ENCODE data around the gene KCNK4.

The KCNK4 gene

DNA sequence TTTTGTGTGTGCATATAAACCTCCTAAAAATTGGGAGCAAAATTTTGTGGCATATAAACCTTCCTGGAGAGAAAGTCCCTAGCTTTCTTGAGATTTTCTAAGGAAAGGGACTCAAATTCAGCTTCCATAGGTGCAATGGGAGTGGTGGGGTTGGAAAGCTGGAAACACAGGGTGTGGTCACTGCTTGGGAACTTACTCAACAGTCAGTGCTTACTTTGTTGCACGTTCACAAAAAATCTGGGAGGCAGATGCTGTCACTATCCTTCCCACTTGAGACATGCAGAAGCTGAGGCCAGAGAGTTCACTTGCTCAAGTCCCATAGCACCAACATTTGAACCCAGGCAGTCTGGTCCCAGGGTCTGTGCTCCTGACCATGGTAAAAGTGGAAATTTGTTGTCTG is 5.1 kb downstream of the KCNK4 start:
- H3K9me3 ChIP-seq (ENCODE audit: low read length), result no peaks in the 10 kb centered on the region
- no peak overlapping the region for H2AFZ ChIP-seq (ENCODE audit: low read depth, low read length)
- H3K4me1 ChIP-seq (ENCODE audit: insufficient read depth, low read length), result peaks cover 34% of the 10 kb centered on the region
- no peak overlapping the region for H3K4me3 ChIP-seq (ENCODE audit: low read length)
- H3K36me3 ChIP-seq (ENCODE audit: insufficient read depth, low read length), result no peaks in the 10 kb centered on the region
- H3K27me3 ChIP-seq (ENCODE audit: insufficient read depth, low read length), result peaks cover 73% of the 10 kb centered on the region

GRCh38 chr11:64296830-64297698 is 6.0 kb downstream of the KCNK4 start:
- no peak overlapping the region for H2AFZ ChIP-seq (ENCODE audit: low read depth, low read length)
- no peaks in the 10 kb centered on the region for H3K9me3 ChIP-seq (ENCODE audit: low read length)
- H3K36me3 ChIP-seq (ENCODE audit: insufficient read depth, low read length), result no peaks in the 10 kb centered on the region
- peaks cover 29% of the 10 kb centered on the region for H3K4me1 ChIP-seq (ENCODE audit: insufficient read depth, low read length)
- H3K4me3 ChIP-seq (ENCODE audit: low read length), result no peak overlapping the region
- peaks cover 65% of the 10 kb centered on the region for H3K27me3 ChIP-seq (ENCODE audit: insufficient read depth, low read length)

- H3K4me1 ChIP-seq (ENCODE audit: insufficient read depth, low read length), result peaks cover 24% of the 10 kb centered on the region
- H3K36me3 ChIP-seq (ENCODE audit: insufficient read depth, low read length), result no peaks in the 10 kb centered on the region
- no peaks in the 10 kb centered on the region for H3K9me3 ChIP-seq (ENCODE audit: low read length)
- H3K4me3 ChIP-seq (ENCODE audit: low read length), result no peak overlapping the region
- H3K27me3 ChIP-seq (ENCODE audit: insufficient read depth, low read length), result peaks cover 57% of the 10 kb centered on the region
- H2AFZ ChIP-seq (ENCODE audit: low read depth, low read length), result no peak overlapping the region
Observed at GRCh38 chr11:64297699-64298358, 6.7 kb downstream of the KCNK4 start.

DNA sequence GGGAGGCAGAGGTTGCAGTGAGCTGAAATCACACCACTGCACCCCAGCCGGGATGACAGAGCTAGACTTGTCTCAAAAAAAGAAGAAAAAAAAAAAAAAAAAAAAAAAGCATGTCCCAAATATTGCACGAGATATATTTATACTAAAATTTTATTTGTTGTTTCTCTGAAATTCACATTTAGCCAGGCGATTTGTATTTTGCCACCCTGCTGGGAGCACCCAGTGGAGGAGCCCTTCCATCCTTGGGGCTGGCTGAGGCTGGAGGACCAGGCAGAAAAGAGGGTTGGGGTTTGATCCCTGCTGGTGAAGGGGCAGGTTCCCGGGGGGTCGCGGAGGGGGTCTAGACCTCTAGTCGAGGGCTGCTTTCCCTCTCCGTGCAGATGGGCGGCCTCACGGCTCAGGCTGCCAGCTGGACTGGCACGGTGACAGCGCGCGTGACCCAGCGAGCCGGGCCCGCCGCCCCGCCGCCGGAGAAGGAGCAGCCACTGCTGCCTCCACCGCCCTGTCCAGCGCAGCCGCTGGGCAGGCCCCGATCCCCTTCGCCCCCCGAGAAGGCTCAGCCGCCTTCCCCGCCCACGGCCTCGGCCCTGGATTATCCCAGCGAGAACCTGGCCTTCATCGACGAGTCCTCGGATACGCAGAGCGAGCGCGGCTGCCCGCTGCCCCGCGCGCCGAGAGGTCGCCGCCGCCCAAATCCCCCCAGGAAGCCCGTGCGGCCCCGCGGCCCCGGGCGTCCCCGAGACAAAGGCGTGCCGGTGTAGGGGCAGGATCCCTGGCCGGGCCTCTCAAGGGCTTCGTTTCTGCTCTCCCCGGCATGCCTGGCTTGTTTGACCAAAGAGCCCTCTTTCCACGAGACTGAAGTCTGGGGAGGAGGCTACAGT is 8.1 kb downstream of the KCNK4 start:
- H3K27me3 ChIP-seq (ENCODE audit: insufficient read depth, low read length), result peaks cover 50% of the 10 kb centered on the region
- H3K4me1 ChIP-seq (ENCODE audit: insufficient read depth, low read length), result peaks cover 27% of the 10 kb centered on the region
- no peaks in the 10 kb centered on the region for H3K36me3 ChIP-seq (ENCODE audit: insufficient read depth, low read length)
- H3K9me3 ChIP-seq (ENCODE audit: low read length), result no peaks in the 10 kb centered on the region
- peak overlapping the region; percentile 29 for H3K4me3 ChIP-seq (ENCODE audit: low read length)
- peak overlapping the region; percentile 77 for H2AFZ ChIP-seq (ENCODE audit: low read depth, low read length)

DNA sequence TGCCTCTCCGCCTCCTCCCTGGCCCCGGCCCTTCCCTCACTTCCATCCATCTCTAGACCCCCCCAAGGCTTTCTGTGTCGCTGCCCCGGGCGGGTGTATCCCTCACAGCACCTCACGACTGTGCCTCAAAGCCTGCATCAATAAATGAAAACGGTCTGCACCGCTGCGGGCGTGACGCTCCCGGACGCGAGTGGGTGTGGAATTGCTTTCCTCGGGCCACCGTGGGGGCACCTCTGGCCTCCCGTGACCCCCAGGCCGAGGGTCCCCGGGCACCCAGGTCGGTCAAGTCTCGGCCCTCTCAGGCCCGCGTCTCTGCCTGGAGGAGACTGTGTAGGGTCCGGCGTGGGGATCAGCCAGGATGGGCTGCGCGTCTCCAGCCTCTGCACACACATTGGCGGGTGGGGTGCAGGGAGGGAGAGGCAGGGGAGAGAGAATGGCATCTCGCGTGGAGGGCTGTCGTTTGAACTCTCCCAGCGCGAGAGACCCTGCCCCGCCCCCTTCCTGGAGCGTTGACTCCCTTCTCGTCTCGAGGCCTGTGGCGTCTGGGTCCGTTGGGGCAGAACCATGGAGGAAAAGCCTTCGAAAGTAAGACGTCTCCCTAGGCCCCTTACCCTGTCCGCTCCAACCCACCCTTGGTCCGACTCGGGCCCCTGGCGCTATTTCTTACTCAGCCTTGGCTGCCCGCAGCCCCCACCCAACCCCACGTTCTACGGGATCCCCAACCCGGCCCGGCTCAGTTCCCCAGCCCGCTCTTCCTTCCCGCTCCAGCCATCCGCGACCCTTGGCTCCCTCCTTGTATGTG is 8.9 kb downstream of the KCNK4 start, which contains the start of gene CATSPERZ:
TSS of gene CATSPERZ (plus strand) at position 512 of the 802 bp plus-strand sequence. CDS start at position 565, 53 bp downstream.
- H3K9me3 ChIP-seq (ENCODE audit: low read length), result no peaks in the 10 kb centered on the region
- peaks cover 21% of the 10 kb centered on the region for H3K4me1 ChIP-seq (ENCODE audit: insufficient read depth, low read length)
- no peaks in the 10 kb centered on the region for H3K36me3 ChIP-seq (ENCODE audit: insufficient read depth, low read length)
- H3K4me3 ChIP-seq (ENCODE audit: low read length), result peak within 1 kb of the TSS; percentile 29
- peak within 1 kb of the TSS; percentile 77 for H2AFZ ChIP-seq (ENCODE audit: low read depth, low read length)
- H3K27me3 ChIP-seq (ENCODE audit: insufficient read depth, low read length), result peaks cover 50% of the 10 kb centered on the region

DNA sequence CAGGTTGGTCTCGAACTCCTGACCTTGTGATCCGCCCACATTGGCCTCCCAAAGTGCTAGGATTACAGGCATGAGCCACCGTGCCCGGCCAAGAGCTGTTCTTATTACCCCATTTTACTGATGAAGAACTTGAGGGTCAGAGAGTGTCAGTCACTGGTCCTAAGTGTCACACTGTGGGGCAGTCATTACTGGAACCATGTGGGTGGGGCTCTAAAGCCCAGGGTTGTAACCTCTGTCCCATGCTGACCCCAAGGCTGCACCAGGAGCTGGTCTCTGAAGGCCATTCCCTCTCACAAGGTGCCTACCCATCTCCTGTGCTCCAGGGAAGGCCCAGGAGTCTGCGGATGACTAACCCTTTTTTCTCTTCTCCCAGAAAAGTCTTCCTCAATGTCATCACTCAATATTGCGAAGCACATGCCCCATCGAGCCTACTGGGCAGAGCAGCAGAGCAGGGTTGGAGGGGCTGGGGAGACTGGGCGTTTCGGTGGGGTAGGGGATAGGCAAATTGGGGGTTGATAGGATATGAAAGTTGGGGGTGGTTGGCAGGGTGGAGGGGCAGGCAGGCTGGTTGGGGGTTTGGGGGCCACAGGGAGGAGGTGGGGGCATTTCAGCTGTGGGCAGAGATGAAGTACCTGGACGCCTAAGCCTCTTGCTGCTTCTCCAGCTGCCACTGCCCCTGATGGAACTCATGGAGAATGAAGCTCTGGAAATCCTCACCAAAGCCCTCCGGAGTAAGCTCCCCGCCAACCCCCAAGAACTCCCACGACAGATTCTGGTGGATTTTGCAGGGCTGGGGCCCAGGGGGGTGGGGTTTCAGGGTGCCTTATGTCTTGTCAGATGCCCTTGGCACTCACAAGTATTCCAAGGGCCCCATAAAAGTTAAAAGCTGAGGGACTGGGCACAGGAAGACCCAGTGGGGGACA is 12.3 kb downstream of the KCNK4 start:
- Histone ChIP-seq H3K4me1 (ENCODE audit: insufficient read depth, low read length) (peaks cover 29% of the 10 kb centered on the region), H2AFZ (ENCODE audit: low read depth, low read length) (no peak overlapping the region), H3K4me3 (ENCODE audit: low read length) (no peak overlapping the region), H3K9me3 (ENCODE audit: low read length) (no peaks in the 10 kb centered on the region), H3K27me3 (ENCODE audit: insufficient read depth, low read length) (peaks cover 25% of the 10 kb centered on the region), H3K36me3 (ENCODE audit: insufficient read depth, low read length) (no peaks in the 10 kb centered on the region)

DNA sequence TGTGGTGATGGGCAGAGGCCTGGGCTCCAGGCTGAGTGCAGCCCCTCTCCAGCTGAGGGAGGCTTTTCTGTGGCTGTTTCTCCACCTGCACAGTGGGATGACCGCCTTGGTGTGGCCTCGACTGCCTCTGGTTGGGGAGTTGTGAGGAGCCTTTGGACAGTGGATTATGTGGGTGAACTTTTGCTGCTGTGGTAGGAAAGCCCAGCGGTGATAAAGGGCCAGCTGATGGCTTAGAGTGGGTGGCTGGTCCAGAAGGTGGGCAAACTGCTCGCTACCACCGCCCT is 12.9 kb downstream of the KCNK4 start:
- Histone ChIP-seq H3K4me3 (ENCODE audit: low read length) (peak overlapping the region; percentile 68), H3K4me1 (ENCODE audit: insufficient read depth, low read length) (peaks cover 29% of the 10 kb centered on the region), H3K9me3 (ENCODE audit: low read length) (no peaks in the 10 kb centered on the region), H3K36me3 (ENCODE audit: insufficient read depth, low read length) (no peaks in the 10 kb centered on the region), H2AFZ (ENCODE audit: low read depth, low read length) (no peak overlapping the region), H3K27me3 (ENCODE audit: insufficient read depth, low read length) (peaks cover 19% of the 10 kb centered on the region)

DNA sequence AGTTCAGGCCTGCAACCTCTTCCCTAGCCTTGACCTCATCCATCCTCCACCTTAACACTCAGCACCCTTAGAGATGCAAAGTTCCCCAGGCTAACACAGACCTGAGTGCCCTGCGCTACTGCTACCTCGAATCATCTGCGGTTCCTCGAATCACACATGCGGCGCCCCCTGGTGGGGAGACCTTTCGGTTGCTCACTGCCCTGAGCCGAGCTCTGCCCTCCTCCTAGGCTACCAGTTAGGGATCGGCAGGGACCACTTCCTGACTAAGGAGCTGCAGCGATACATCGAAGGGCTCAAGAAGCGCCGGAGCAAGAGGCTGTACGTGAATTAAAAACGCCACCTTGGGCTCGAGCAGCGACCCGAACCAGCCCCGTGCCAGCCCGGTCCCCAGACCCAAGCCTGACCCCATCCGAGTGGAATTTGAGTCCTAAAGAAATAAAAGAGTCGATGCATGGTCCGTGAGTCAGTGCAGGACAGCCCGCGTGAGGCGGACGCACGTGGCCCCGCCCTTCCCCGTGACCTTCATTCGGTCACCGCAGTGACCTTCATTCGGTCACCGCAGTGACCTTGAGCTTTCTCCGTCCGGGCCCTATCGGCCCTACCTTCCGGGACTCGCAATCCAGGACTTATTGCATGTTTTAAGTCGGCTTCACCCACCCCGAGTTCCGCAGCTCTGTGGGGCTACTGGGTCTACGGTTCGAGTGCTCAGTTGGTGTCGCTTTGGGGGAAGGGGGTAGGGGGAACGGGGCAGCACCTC is 13.4 kb downstream of the KCNK4 start:
- Histone ChIP-seq H2AFZ (ENCODE audit: low read depth, low read length) (peak overlapping the region; percentile 81), H3K9me3 (ENCODE audit: low read length) (no peaks in the 10 kb centered on the region), H3K36me3 (ENCODE audit: insufficient read depth, low read length) (no peaks in the 10 kb centered on the region), H3K4me1 (ENCODE audit: insufficient read depth, low read length) (peaks cover 23% of the 10 kb centered on the region), H3K27me3 (ENCODE audit: insufficient read depth, low read length) (peaks cover 14% of the 10 kb centered on the region), H3K4me3 (ENCODE audit: low read length) (peak overlapping the region; percentile 68)

DNA sequence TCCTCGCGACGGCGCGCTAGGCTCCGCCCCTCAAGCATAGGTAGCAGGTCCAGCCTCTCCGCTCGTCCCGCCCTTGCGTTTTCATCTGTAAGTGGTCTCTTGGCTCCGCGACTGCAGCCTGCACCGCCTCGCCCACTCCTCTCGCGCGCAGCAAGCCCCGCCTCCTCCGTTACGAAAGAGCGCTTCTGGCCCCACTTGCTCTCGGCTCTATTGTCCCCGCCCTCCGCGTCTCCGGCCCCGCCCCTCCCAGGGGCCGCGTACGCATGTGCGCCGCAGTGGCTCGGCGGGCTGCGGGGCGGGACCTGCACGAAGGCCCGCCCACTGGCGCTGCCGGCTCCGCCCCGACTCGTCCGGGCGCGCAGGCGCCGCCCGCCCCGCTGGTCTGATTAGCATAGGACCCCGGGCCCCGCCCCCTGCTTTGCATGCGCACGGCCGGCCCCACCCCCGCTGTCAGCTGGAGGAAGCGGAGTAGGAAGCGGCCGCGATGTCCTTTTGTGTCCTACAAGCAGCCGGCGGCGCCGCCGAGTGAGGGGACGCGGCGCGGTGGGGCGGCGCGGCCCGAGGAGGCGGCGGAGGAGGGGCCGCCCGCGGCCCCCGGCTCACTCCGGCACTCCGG is 14.1 kb downstream of the KCNK4 start, which contains the start of gene ESRRA:
TSS of gene ESRRA (plus strand) at position 450 of the 616 bp plus-strand sequence. CDS start 1,656 bp downstream, outside the sequence.
- no peaks in the 10 kb centered on the region for H3K36me3 ChIP-seq (ENCODE audit: insufficient read depth, low read length)
- H3K27me3 ChIP-seq (ENCODE audit: insufficient read depth, low read length), result peaks cover 7% of the 10 kb centered on the region

DNA sequence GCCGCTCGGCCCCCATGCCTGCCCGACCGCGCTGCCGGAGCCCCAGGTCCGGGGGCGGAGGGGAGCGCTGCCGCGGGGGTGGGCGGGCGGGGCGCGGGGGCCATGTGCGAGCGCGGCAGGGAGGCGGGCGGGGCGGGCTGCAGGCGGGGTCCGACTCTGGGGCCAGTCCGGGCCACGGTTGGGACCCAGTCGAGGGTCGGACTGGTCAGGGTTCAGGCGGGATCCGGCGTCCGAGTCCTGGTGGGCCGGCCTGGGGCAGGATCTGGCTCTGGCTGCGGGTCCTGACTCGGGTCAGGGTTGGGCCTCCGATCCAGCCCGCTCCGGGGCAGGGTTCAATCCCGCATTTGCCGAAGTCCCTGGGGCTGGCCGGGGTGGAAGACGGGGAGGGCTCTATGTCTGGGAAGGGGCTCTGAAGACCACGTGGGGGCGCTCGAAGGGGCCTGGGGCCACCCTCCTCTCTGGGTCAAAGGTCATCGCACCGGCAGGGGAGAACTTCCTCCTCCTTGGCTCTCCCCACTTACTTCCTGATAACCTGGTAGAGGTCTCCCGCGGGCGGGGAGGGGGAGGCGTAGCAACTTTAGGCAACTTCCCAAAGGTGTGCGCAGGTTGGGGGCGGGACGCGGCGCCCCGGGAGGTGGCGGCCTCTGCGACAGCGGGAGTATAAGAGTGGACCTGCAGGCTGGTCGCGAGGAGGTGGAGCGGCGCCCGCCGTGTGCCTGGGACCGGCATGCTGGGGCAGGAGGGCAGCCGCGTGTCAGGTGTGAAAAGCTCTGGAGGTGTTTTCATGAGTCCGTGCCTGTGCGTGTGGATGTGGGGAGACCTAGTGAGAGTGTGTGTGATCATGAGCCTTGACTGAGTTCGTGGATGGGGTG is 14.8 kb downstream of the KCNK4 start:
- Histone ChIP-seq H3K27me3 (ENCODE audit: insufficient read depth, low read length) (no peaks in the 10 kb centered on the region), H3K4me3 (ENCODE audit: low read length) (peak overlapping the region; percentile 52), H3K4me1 (ENCODE audit: insufficient read depth, low read length) (peaks cover 15% of the 10 kb centered on the region), H2AFZ (ENCODE audit: low read depth, low read length) (no peak overlapping the region), H3K9me3 (ENCODE audit: low read length) (no peaks in the 10 kb centered on the region), H3K36me3 (ENCODE audit: insufficient read depth, low read length) (no peaks in the 10 kb centered on the region)

More for the DNA sequence above, 14.1 kb downstream of the KCNK4 start, which contains the start of gene ESRRA:
- peak within 1 kb of the TSS; percentile 81 for H2AFZ ChIP-seq (ENCODE audit: low read depth, low read length)
- peak within 1 kb of the TSS; percentile 68 for H3K4me3 ChIP-seq (ENCODE audit: low read length)
- no peaks in the 10 kb centered on the region for H3K9me3 ChIP-seq (ENCODE audit: low read length)
- peaks cover 18% of the 10 kb centered on the region for H3K4me1 ChIP-seq (ENCODE audit: insufficient read depth, low read length)

All from neuron (in vitro differentiated cells).